OCI-LY7 (cell line): Measurements from ENCODE around the gene IL1RAPL1. TPM values are rescaled to one million over a fixed set of nuclear protein-coding genes. Genes with fewer than 3 reads are reported as not detected.

Experiments
- BruUV-seq: library from RNA; stranded (reverse); fragments of 400-500 nt; replicated peaks from 2 replicates; lab custom pipeline; 2021; lab: Mats Ljungman, UMichigan
- CTCF ChIA-PET: fragments of 300-600 bp; sonication (Branson Sonifier 250); formaldehyde crosslinking; loops from one replicate; lab custom pipeline; 2022; ENCODE audit warnings: antibody characterized with exemption; ENCODE audit not compliant: unreplicated experiment; lab: Charles Lee
- POLR2A ChIA-PET: fragments of 300-600 bp; sonication (Branson Sonifier 250); formaldehyde crosslinking; loops from one replicate; lab custom pipeline; 2022; ENCODE audit warnings: antibody characterized with exemption; lab: Charles Lee
- DNase-seq: peaks from one replicate; pipeline ENCODE4 v3.0.0-alpha.2; 2015; ENCODE audit warnings: low spot score
- H2AFZ ChIP-seq: fragments of 200-600 bp; sonication (generic), shearing (Covaris generic); 2 replicates; pipeline ENCODE4 v1.6.1; 2014; ENCODE audit warnings: mild to moderate bottlenecking, antibody characterized with exemption, low read length, moderate library complexity
- H3K27ac ChIP-seq: fragments of 200-600 bp; sonication (generic); 2 replicates; pipeline ENCODE4 v1.5.1; 2014; ENCODE audit warnings: mixed run types, low read depth, mild to moderate bottlenecking, moderate library complexity, low read length, inconsistent platforms; ENCODE audit not compliant: poor library complexity, severe bottlenecking
- H3K36me3 ChIP-seq: fragments of 200-600 bp; sonication (generic); 2 replicates; pipeline ENCODE4 v1.6.1; 2014; ENCODE audit warnings: mild to moderate bottlenecking, antibody characterized with exemption, low read length, moderate library complexity, mixed read lengths; ENCODE audit not compliant: insufficient read depth
- H3K4me1 ChIP-seq: fragments of 200-600 bp; sonication (generic); 2 replicates; pipeline ENCODE4 v1.5.1; 2014; ENCODE audit warnings: mild to moderate bottlenecking, low read length; ENCODE audit not compliant: insufficient read depth, poor library complexity, severe bottlenecking
- H3K4me2 ChIP-seq: fragments of 200-600 bp; sonication (generic); 2 replicates; pipeline ENCODE4 v1.6.1; 2014; ENCODE audit warnings: mild to moderate bottlenecking, low read length
- H3K4me3 ChIP-seq: fragments of 200-600 bp; sonication (generic); 2 replicates; pipeline ENCODE4 v1.5.1; 2014; ENCODE audit warnings: mild to moderate bottlenecking, low read depth, low read length; ENCODE audit not compliant: poor library complexity, severe bottlenecking
- H3K79me2 ChIP-seq: fragments of 200-600 bp; sonication (generic); 2 replicates; pipeline ENCODE4 v1.6.1; 2016; ENCODE audit warnings: low read depth, mild to moderate bottlenecking, low read length, moderate library complexity, mixed read lengths; ENCODE audit not compliant: insufficient read depth
- H3K9me2 ChIP-seq: fragments of 200-600 bp; sonication (generic); 2 replicates; pipeline ENCODE4 v1.6.1; 2016; ENCODE audit warnings: mild to moderate bottlenecking, low read length, mixed read lengths; ENCODE audit not compliant: insufficient read depth
- H3K9me3 ChIP-seq: fragments of 200-600 bp; sonication (generic); 2 replicates; pipeline ENCODE4 v1.6.1; 2014; ENCODE audit warnings: mild to moderate bottlenecking, mixed run types, low read length, mixed read lengths
- H4K20me1 ChIP-seq: fragments of 200-600 bp; sonication (generic); 2 replicates; pipeline ENCODE4 v1.6.1; 2014; ENCODE audit warnings: mild to moderate bottlenecking, antibody characterized with exemption, low read length, moderate library complexity, mixed read lengths; ENCODE audit not compliant: insufficient read depth
- CTCF ChIP-seq: fragments of 200-600 bp; sonication (generic); conservative IDR thresholded peaks from 2 replicates; pipeline ENCODE4 v1.5.1; 2014; ENCODE audit warnings: mild to moderate bottlenecking, antibody characterized with exemption, low read length, moderate library complexity, mixed read lengths
- EZH2phosphoT487 ChIP-seq: fragments of 200-600 bp; sonication (generic); IDR thresholded peaks from 2 replicates; pipeline ENCODE4 v1.6.1; 2018; ENCODE audit warnings: low read depth, borderline replicate concordance, mild to moderate bottlenecking, mixed run types, antibody characterized with exemption, low read length, moderate library complexity, mixed read lengths
- intact Hi-C: fragments of 100-400 bp; cut with micrococcal nuclease; formaldehyde crosslinking; loops from one replicate; pipeline ENCODE4 v1.10.0; 2022; ENCODE audit not compliant: unreplicated experiment
- total RNA-seq, 2 experiments: library from RNA; depleted of rRNA in 1 of 2; stranded (reverse); fragments of >200 nt in 1 of 2; shearing (Covaris generic) in 1 of 2; gene quantifications; 2 replicates each; pipeline ENCODE4 v1.2.3, GENCODE V29; 2014 to 2022

IL1RAPL1 gene
- total RNA-seq, 2 experiments from 2014 or later, result not detected

GRCh38 chrX:29707088-29707487 lies 1119.8 kb downstream of the IL1RAPL1 start:
- H2AFZ ChIP-seq, result no peak overlapping the region
- no peaks in the 10 kb centered on the region for H3K79me2 ChIP-seq
- H3K4me3 ChIP-seq, result no peak overlapping the region
- CTCF ChIA-PET, result no interaction called here
- H3K4me2 ChIP-seq, result no peak overlapping the region
- no peaks in the 10 kb centered on the region for H3K36me3 ChIP-seq
- no peaks in the 10 kb centered on the region for H3K9me2 ChIP-seq
- H3K4me1 ChIP-seq, result no peaks in the 10 kb centered on the region
- DNase-seq, result no peak
- POLR2A ChIA-PET, result no interaction called here
- intact Hi-C loops, result no loop called here
- TF ChIP-seq EZH2phosphoT487 (no peak), CTCF (no peak)
- H4K20me1 ChIP-seq, result no peaks in the 10 kb centered on the region
- no peaks in the 10 kb centered on the region for H3K9me3 ChIP-seq
- BruUV-seq, result no TSS peak
- H3K27ac ChIP-seq, result no peak overlapping the region

GRCh38 chrX:29721152-29721551 lies 1133.9 kb downstream of the IL1RAPL1 start:
- no peaks in the 10 kb centered on the region for H3K4me1 ChIP-seq
- no TSS peak for BruUV-seq
- H4K20me1 ChIP-seq, result no peaks in the 10 kb centered on the region
- no peak overlapping the region for H2AFZ ChIP-seq
- CTCF ChIA-PET, result no interaction called here
- no peak overlapping the region for H3K27ac ChIP-seq
- H3K79me2 ChIP-seq, result no peaks in the 10 kb centered on the region
- intact Hi-C loops, result no loop called here
- DNase-seq, result no peak
- no peaks in the 10 kb centered on the region for H3K9me2 ChIP-seq
- H3K4me3 ChIP-seq, result no peak overlapping the region
- no peak overlapping the region for H3K4me2 ChIP-seq
- POLR2A ChIA-PET, result interaction anchor here (0.6 kb wide), 1 partner anchor 361 kb away, joined by 3 read pairs; no protein-coding TSS in a partner anchor
- no peaks in the 10 kb centered on the region for H3K9me3 ChIP-seq
- TF ChIP-seq CTCF, result no peak
- no peak for TF ChIP-seq EZH2phosphoT487
- H3K36me3 ChIP-seq, result no peaks in the 10 kb centered on the region

GRCh38 chrX:29724316-29724715 lies 1137.1 kb downstream of the IL1RAPL1 start:
- DNase-seq, result no peak
- no TSS peak for BruUV-seq
- CTCF ChIA-PET, result no interaction called here
- no peaks in the 10 kb centered on the region for H3K9me3 ChIP-seq
- no peak overlapping the region for H3K4me3 ChIP-seq
- H4K20me1 ChIP-seq, result no peaks in the 10 kb centered on the region
- H3K9me2 ChIP-seq, result no peaks in the 10 kb centered on the region
- no peaks in the 10 kb centered on the region for H3K79me2 ChIP-seq
- no peak overlapping the region for H2AFZ ChIP-seq
- no peaks in the 10 kb centered on the region for H3K36me3 ChIP-seq
- no peak for TF ChIP-seq CTCF
- TF ChIP-seq EZH2phosphoT487, result no peak
- H3K4me2 ChIP-seq, result no peak overlapping the region
- no peaks in the 10 kb centered on the region for H3K4me1 ChIP-seq
- no peak overlapping the region for H3K27ac ChIP-seq
- intact Hi-C loops, result no loop called here
- POLR2A ChIA-PET, result no interaction called here
